ENCODE data around the gene BUB1. TPM values are rescaled to one million over a fixed set of nuclear protein-coding genes. Genes with fewer than 3 reads are reported as not detected.
"Not testable (repeated sequence)": the region's sequence is repeated elsewhere in the genome, so short reads cannot be mapped to it uniquely, and the experiment has no call there.

BUB1 gene
- total RNA-seq, 4 donors from 2014 or later: 0.40 to 2.3 (median 1.0) TPM; not detected in 1

DNA sequence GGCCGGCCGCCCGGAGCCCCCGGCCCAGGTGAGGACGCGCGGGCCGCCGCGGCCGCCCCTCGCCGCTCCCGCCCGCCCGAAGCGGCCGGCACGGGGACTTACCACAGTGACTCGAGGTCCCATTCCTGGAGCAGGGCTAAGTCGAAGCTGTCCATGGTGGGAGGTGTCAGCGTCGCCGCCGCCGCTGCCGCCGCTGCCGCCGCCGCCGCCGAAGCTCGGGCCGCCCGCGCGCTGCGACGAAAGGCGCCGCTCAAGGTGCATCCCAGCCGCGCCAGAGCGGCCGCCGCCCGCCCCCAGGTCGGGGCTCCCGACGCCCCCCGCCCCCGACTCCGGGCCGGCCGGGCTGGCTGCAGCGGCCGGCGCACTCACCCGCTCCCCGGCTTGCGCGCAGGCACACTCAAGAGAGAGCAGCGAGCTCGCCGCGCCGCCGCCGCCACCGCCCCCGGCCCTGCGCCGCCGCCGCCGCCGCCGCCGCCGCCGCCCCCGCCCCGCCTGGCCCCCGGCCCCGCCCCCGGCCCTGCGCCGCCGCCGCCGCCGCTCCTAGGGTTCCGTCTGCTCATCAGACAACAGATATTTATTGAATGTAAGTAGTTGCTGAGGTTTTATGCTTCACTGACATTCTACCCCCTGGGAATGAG, 67.1 kb downstream of the BUB1 start:
- H3K36me3 ChIP-seq, H3K9me3 ChIP-seq, H3K4me1 ChIP-seq, H3K27ac ChIP-seq, H3K27me3 ChIP-seq: not testable (repeated sequence)
- WGBS, 2 donors (ENCODE audit: low coverage in 1 of 2): no CpG with 5 or more reads among the region's 94 CpGs
- ATAC-seq: peak; percentile 59
- H3K4me3 ChIP-seq: peak overlapping the region in 1 of 2 donors; percentile 38

GRCh38 chr2:110609843-110610612, 67.8 kb downstream of the BUB1 start:
- peak; percentile 27 for ATAC-seq
- not testable (repeated sequence) for H3K9me3 ChIP-seq, H3K27ac ChIP-seq, H3K36me3 ChIP-seq, H3K4me1 ChIP-seq, H3K27me3 ChIP-seq
- no CpG with 5 or more reads among the region's 45 CpGs for WGBS, 2 donors (ENCODE audit: low coverage in 1 of 2)
- peak overlapping the region in 1 of 2 donors; percentile 38 for H3K4me3 ChIP-seq

GRCh38 chr2:110608788-110609502, 68.9 kb downstream of the BUB1 start:
- not testable (repeated sequence) for H3K27ac ChIP-seq, H3K9me3 ChIP-seq, H3K4me1 ChIP-seq, H3K36me3 ChIP-seq, H3K27me3 ChIP-seq, ATAC-seq, H3K4me3 ChIP-seq
- WGBS, 2 donors (ENCODE audit: low coverage in 1 of 2): no CpG with 5 or more reads among the region's 8 CpGs

- not testable (repeated sequence) for H3K27ac ChIP-seq, H3K9me3 ChIP-seq, ATAC-seq, H3K4me1 ChIP-seq, H3K27me3 ChIP-seq, H3K4me3 ChIP-seq, H3K36me3 ChIP-seq
- WGBS, 2 donors (ENCODE audit: low coverage in 1 of 2): no CpG with 5 or more reads among the region's 12 CpGs
These were observed 72.8 kb downstream of the BUB1 start for GRCh38 chr2:110605057-110605456.

DNA sequence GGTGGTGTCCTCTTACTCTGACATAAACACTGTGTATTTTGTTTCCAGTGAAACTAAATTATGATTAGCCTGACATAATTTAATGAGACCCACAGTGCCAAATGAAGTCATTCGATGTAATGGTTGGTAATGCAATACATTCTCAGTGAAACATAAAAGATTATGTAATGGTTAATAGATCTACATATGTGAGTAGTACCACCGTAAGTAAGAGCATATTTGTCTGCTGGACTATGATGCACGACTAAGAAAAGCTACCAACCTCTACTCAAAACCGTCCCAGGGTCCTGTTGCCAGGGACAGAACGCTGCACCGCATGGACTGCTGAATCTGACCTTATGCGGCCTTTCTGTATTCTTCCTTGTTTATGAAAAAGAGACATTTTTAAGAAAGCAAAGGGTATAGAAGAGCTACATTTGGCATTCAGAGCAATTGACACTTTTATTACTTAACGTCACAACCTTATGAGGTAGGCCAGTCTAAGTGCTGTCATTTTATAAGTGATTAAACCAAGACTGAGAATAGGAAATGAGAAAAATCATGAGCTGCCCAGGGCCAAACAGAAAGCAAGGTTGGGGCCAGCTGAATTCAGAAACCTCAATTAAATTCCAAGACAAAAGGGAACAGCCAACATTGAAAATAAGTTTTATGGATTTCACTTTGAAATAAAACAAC, 73.8 kb downstream of the BUB1 start:
- not testable (repeated sequence) for H3K27me3 ChIP-seq, H3K36me3 ChIP-seq, ATAC-seq, H3K9me3 ChIP-seq, H3K4me3 ChIP-seq, H3K27ac ChIP-seq, H3K4me1 ChIP-seq
- no CpG with 5 or more reads among the region's 8 CpGs for WGBS, 2 donors (ENCODE audit: low coverage in 1 of 2)

GRCh38 chr2:110602139-110602538, 75.7 kb downstream of the BUB1 start:
- H3K4me1 ChIP-seq, H3K9me3 ChIP-seq, H3K27me3 ChIP-seq, ATAC-seq, H3K4me3 ChIP-seq, H3K27ac ChIP-seq, H3K36me3 ChIP-seq: not testable (repeated sequence)
- no CpG with 5 or more reads among the region's 9 CpGs for WGBS, 2 donors (ENCODE audit: low coverage in 1 of 2)

DNA sequence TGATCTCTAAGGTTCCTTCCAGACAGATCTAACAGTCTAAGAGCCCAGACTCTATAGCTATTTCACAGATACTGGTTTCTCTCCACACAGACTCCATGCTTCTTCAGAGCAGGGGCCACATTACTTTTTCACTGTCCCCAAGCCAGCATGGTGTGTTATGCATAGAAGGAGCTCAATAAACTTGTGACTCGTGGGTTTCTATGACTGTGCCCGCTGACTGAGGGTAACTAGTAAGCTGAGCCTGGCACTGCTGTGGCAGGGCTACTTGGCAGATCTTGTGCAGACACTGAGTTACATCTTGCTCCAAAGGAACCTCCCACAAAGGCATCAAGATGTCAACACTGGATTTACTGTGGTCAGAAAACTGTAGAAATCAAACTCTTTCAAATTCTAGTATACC, 85.9 kb downstream of the BUB1 start:
- H3K36me3 ChIP-seq, H3K9me3 ChIP-seq, H3K4me1 ChIP-seq, H3K4me3 ChIP-seq, H3K27me3 ChIP-seq, ATAC-seq, H3K27ac ChIP-seq: not testable (repeated sequence)
- WGBS, 2 donors (ENCODE audit: low coverage in 1 of 2): no CpG with 5 or more reads among the region's 2 CpGs

- H3K9me3 ChIP-seq, H3K36me3 ChIP-seq, H3K27me3 ChIP-seq, ATAC-seq, H3K4me1 ChIP-seq, H3K4me3 ChIP-seq, H3K27ac ChIP-seq: not testable (repeated sequence)
- no CpG with 5 or more reads among the region's 15 CpGs for WGBS, 2 donors (ENCODE audit: low coverage in 1 of 2)
These were observed 88.1 kb downstream of the BUB1 start for GRCh38 chr2:110589677-110590330.

DNA sequence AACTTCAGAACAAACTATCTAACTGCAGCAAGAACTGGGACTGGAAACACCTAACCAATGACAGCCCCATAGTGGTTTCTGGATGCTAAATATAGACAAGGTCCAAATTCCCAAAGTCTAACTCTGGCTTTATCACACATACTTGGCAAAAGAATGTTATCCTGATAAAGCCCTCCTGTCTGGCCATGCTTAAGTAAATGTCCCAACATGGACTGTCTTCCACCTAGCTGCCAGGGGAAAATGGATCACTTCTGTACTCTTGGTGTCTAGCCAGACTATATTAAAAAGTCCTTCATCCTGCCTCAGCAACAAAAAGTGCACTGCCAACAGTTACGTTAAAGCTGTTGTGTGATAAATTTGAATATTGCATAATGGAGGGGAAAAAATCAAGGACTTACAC, 89.3 kb downstream of the BUB1 start:
- no CpG with 5 or more reads among the region's 1 CpG for WGBS, 2 donors (ENCODE audit: low coverage in 1 of 2)
- H3K9me3 ChIP-seq, H3K27ac ChIP-seq, H3K27me3 ChIP-seq, H3K36me3 ChIP-seq, H3K4me1 ChIP-seq, H3K4me3 ChIP-seq: not testable (repeated sequence)
- peak; percentile 89 for ATAC-seq

Other genes with a start within 250 kb of the BUB1 start
- 1 to 10 TPM; 2.6 to 5.6 (median 4.9) TPM for gene LIMS4, start 205.2 kb downstream of the BUB1 start, total RNA-seq
- gene RGPD6, start 100.8 kb downstream of the BUB1 start, total RNA-seq: 10 to 100 TPM; 26.2 to 66.8 (median 45.2) TPM
- gene ACOXL, start 54.5 kb upstream of the BUB1 start, total RNA-seq: not detected

All from gastroesophageal sphincter (tissue), 4 donors.